SK-N-MC (cell line): ENCODE data around the gene KCNS3.

ENCODE experiments used
- EZH2 ChIP-seq: fragments of 200-600 bp; sonication (generic); IDR thresholded peaks from one replicate; pipeline ENCODE4 v1.6.1; 2017; ENCODE audit warnings: antibody characterized with exemption
- FOXP2 ChIP-seq: optimal IDR thresholded peaks from 2 replicates; pipeline ENCODE3; 2011; ENCODE audit warnings: mild to moderate bottlenecking, moderate library complexity; ENCODE audit not compliant: insufficient read depth; ENCODE audit errors: extremely low read length, control extremely low read depth
- POLR2AphosphoS5 ChIP-seq: IDR thresholded peaks from 2 replicates; pipeline ENCODE4 v1.6.1; 2012; ENCODE audit warnings: mild to moderate bottlenecking, low read depth, low read length, borderline replicate concordance

DNA sequence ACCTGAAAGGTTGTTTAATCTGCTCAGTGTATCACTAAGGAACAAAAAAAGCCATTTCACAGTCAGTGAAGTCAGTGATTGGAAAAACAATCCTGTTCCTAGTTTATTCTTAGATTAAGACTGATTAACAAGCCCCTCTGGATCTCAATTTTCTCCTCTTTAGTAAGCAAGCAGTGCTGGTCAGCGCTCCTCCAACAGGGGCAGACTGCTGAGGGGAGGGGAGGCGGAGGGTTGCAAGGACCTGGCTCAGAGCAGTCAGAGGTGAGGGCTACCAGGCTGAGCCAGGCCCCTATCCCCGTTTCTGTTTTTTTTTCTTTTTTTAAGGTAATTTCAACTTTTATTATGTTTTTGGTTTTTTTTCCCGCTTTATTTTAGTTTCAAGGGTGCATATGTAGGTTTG is 24.7 kb upstream of the KCNS3 start:
- TF ChIP-seq POLR2AphosphoS5 (no peak), EZH2 (no peak), FOXP2 (no peak)
